Measurements from ENCODE around the gene SLC26A3. TPM values are rescaled to one million over a fixed set of nuclear protein-coding genes. Genes with fewer than 3 reads are reported as not detected.
A peak's percentile ranks its signal among the peaks of the same experiment; 100 is the strongest.

SLC26A3 gene
- total and polyA plus RNA-seq, 2 experiments from 2014 or later, result not detected

GRCh38 chr7:107768263-107768662, 34.8 kb downstream of the SLC26A3 start:
- DNase-seq, result peak; percentile 20

GRCh38 chr7:107767391-107767790, 35.6 kb downstream of the SLC26A3 start:
- no peaks in the 10 kb centered on the region for H4K20me1 ChIP-seq (ENCODE audit: insufficient read depth)
- no peaks in the 10 kb centered on the region for H3K79me2 ChIP-seq (ENCODE audit: insufficient read depth)
- WGBS, 2 experiments (ENCODE audit: low coverage in 1 of 2, low lambda C conversion rate in 2 of 2, missing lambda C conversion rate in 2 of 2), result 96 to 99% methylated on average over 2 of the region's 2 CpGs
- TF ChIP-seq EZH2 (IDR thresholded peaks at IDR 0.05; ENCODE audit: insufficient read depth, poor library complexity, severe bottlenecking) (no peak), EZH2phosphoT487 (IDR thresholded peaks at IDR 0.05; ENCODE audit: insufficient read depth, low read depth) (no peak)
- H2AFZ ChIP-seq, result no peak overlapping the region
- H3K9ac ChIP-seq, result no peak overlapping the region
- H3K4me3 ChIP-seq, result no peak overlapping the region
- no peaks in the 10 kb centered on the region for H3K9me2 ChIP-seq (ENCODE audit: insufficient read depth)
- H3K27me3 ChIP-seq (replicated peaks; ENCODE audit: insufficient read depth), result no peaks in the 10 kb centered on the region
- H3K36me3 ChIP-seq (ENCODE audit: low read depth), result no peaks in the 10 kb centered on the region
- no peaks in the 10 kb centered on the region for H3K9me3 ChIP-seq (ENCODE audit: low read depth)
- no peak overlapping the region for H3K27ac ChIP-seq
- H3K4me1 ChIP-seq (ENCODE audit: insufficient read depth), result no peaks in the 10 kb centered on the region
- in situ Hi-C loops (cut with MboI), result no loop called here
- no peak for DNase-seq
- no peak overlapping the region for H3K4me2 ChIP-seq (ENCODE audit: unreplicated experiment)
- peaks cover 1% of the 10 kb centered on the region; the same call in 1 of the 2 replicates for H3F3A ChIP-seq (ENCODE audit: insufficient read depth)

More at GRCh38 chr7:107768263-107768662, 34.8 kb downstream of the SLC26A3 start:
- Histone ChIP-seq H4K20me1 (ENCODE audit: insufficient read depth) (no peaks in the 10 kb centered on the region), H3K27ac (no peak overlapping the region), H2AFZ (no peak overlapping the region), H3F3A (ENCODE audit: insufficient read depth) (no peaks in the 10 kb centered on the region), H3K9me2 (ENCODE audit: insufficient read depth) (no peaks in the 10 kb centered on the region), H3K4me2 (ENCODE audit: unreplicated experiment) (no peak overlapping the region), H3K36me3 (ENCODE audit: low read depth) (no peaks in the 10 kb centered on the region), H3K4me1 (ENCODE audit: insufficient read depth) (no peaks in the 10 kb centered on the region), H3K4me3 (no peak overlapping the region), H3K9ac (no peak overlapping the region), H3K9me3 (ENCODE audit: low read depth) (no peaks in the 10 kb centered on the region), H3K79me2 (ENCODE audit: insufficient read depth) (no peaks in the 10 kb centered on the region), H3K27me3 (replicated peaks; ENCODE audit: insufficient read depth) (no peaks in the 10 kb centered on the region)
- in situ Hi-C loops (cut with MboI), result no loop called here
- TF ChIP-seq EZH2 (IDR thresholded peaks at IDR 0.05; ENCODE audit: insufficient read depth, poor library complexity, severe bottlenecking), result no peak
- TF ChIP-seq EZH2phosphoT487 (IDR thresholded peaks at IDR 0.05; ENCODE audit: insufficient read depth, low read depth), result no peak
- 82 to 85% methylated on average over 1 of the region's 1 CpG for WGBS, 2 experiments (ENCODE audit: low coverage in 1 of 2, low lambda C conversion rate in 2 of 2, missing lambda C conversion rate in 2 of 2)

DNA sequence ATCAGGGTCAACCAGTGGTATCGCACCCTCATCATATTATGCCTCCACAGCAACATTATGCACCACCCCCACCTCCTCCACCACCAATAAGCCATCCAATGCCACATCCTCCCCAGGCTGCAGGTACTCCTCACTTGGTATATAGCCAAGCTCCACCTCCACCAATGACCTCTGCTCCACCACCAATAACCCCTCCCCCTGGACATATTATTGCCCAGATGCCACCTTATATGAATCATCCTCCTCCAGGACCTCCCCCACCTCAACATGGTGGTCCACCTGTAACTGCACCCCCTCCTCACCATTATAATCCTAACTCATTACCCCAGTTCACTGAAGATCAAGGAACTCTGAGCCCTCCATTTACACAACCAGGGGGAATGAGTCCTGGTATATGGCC, 44.4 kb downstream of the SLC26A3 start:
- H3K27me3 ChIP-seq (replicated peaks; ENCODE audit: insufficient read depth), result no peaks in the 10 kb centered on the region
- TF ChIP-seq EZH2phosphoT487 (IDR thresholded peaks at IDR 0.05; ENCODE audit: insufficient read depth, low read depth), result no peak
- no peak for TF ChIP-seq EZH2 (IDR thresholded peaks at IDR 0.05; ENCODE audit: insufficient read depth, poor library complexity, severe bottlenecking)
- H3K9me3 ChIP-seq (ENCODE audit: low read depth), result no peaks in the 10 kb centered on the region
- H3K9ac ChIP-seq, result no peak overlapping the region
- H3K4me2 ChIP-seq (ENCODE audit: unreplicated experiment), result no peak overlapping the region
- H3K36me3 ChIP-seq (ENCODE audit: low read depth), result peaks cover 72% of the 10 kb centered on the region
- DNase-seq, result no peak
- no peaks in the 10 kb centered on the region for H3K79me2 ChIP-seq (ENCODE audit: insufficient read depth)
- no peaks in the 10 kb centered on the region for H3K4me1 ChIP-seq (ENCODE audit: insufficient read depth)
- no peak overlapping the region for H3K27ac ChIP-seq
- H3K4me3 ChIP-seq, result no peak overlapping the region
- H4K20me1 ChIP-seq (ENCODE audit: insufficient read depth), result no peaks in the 10 kb centered on the region
- in situ Hi-C loops (cut with MboI), result no loop called here
- no peaks in the 10 kb centered on the region for H3K9me2 ChIP-seq (ENCODE audit: insufficient read depth)
- H2AFZ ChIP-seq, result no peak overlapping the region
- WGBS, 2 experiments (ENCODE audit: low coverage in 1 of 2, low lambda C conversion rate in 2 of 2, missing lambda C conversion rate in 2 of 2), result 100% methylated on average over 1 of the region's 1 CpG
- peaks cover 31% of the 10 kb centered on the region; the same call in 1 of the 2 replicates for H3F3A ChIP-seq (ENCODE audit: insufficient read depth)

DNA sequence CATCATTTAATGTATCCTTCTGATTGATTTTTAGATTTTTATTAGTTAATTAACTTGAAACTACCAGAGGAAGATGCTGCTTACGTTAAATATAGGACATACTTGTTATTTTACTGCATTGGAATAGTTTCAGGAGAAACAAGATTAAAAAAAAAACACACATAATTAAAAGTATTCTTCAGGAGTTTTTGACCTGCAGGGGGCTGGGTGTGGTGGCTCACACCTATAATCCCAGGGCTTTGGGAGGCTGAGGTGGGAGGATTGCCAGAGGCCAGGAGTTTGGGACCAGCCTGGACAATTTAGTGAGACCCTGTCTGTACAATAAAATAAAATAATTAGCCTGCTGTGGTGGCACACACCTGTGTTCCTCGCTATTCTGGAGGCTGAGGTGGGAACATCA, 48.4 kb downstream of the SLC26A3 start:
- no peak overlapping the region for H3K27ac ChIP-seq
- H3K27me3 ChIP-seq (replicated peaks; ENCODE audit: insufficient read depth), result no peaks in the 10 kb centered on the region
- peaks cover 12% of the 10 kb centered on the region; the same call in 1 of the 2 replicates for H3F3A ChIP-seq (ENCODE audit: insufficient read depth)
- no peak overlapping the region for H2AFZ ChIP-seq
- H3K9me2 ChIP-seq (ENCODE audit: insufficient read depth), result no peaks in the 10 kb centered on the region
- H3K4me2 ChIP-seq (ENCODE audit: unreplicated experiment), result no peak overlapping the region
- H3K9ac ChIP-seq, result no peak overlapping the region
- H3K4me1 ChIP-seq (ENCODE audit: insufficient read depth), result no peaks in the 10 kb centered on the region
- H3K79me2 ChIP-seq (ENCODE audit: insufficient read depth), result peaks cover 36% of the 10 kb centered on the region
- no peak overlapping the region for H3K4me3 ChIP-seq
- DNase-seq, result peak; percentile 4
- no peaks in the 10 kb centered on the region for H4K20me1 ChIP-seq (ENCODE audit: insufficient read depth)
- 94 to 97% methylated on average over 2 of the region's 2 CpGs for WGBS, 2 experiments (ENCODE audit: low coverage in 1 of 2, low lambda C conversion rate in 2 of 2, missing lambda C conversion rate in 2 of 2)
- TF ChIP-seq EZH2phosphoT487 (IDR thresholded peaks at IDR 0.05; ENCODE audit: insufficient read depth, low read depth) (no peak), EZH2 (IDR thresholded peaks at IDR 0.05; ENCODE audit: insufficient read depth, poor library complexity, severe bottlenecking) (no peak)
- H3K36me3 ChIP-seq (ENCODE audit: low read depth), result peaks cover 87% of the 10 kb centered on the region
- H3K9me3 ChIP-seq (ENCODE audit: low read depth), result no peaks in the 10 kb centered on the region
- in situ Hi-C loops (cut with MboI), result no loop called here

- Histone ChIP-seq H3K36me3 (ENCODE audit: low read depth) (peaks cover 61% of the 10 kb centered on the region), H3K9me3 (ENCODE audit: low read depth) (no peaks in the 10 kb centered on the region), H3K27me3 (replicated peaks; ENCODE audit: insufficient read depth) (no peaks in the 10 kb centered on the region), H3K27ac (no peak overlapping the region), H3K4me3 (no peak overlapping the region), H3K9ac (no peak overlapping the region), H4K20me1 (ENCODE audit: insufficient read depth) (peaks cover 17% of the 10 kb centered on the region; the same call in 1 of the 2 replicates), H2AFZ (no peak overlapping the region), H3K79me2 (ENCODE audit: insufficient read depth) (peaks cover 71% of the 10 kb centered on the region), H3F3A (ENCODE audit: insufficient read depth) (peaks cover 5% of the 10 kb centered on the region; the same call in 1 of the 2 replicates), H3K4me2 (ENCODE audit: unreplicated experiment) (no peak overlapping the region), H3K9me2 (ENCODE audit: insufficient read depth) (no peaks in the 10 kb centered on the region), H3K4me1 (ENCODE audit: insufficient read depth) (peaks cover 14% of the 10 kb centered on the region)
- TF ChIP-seq EZH2 (IDR thresholded peaks at IDR 0.05; ENCODE audit: insufficient read depth, poor library complexity, severe bottlenecking), result no peak
- no peak for TF ChIP-seq EZH2phosphoT487 (IDR thresholded peaks at IDR 0.05; ENCODE audit: insufficient read depth, low read depth)
- in situ Hi-C loops (cut with MboI), result no loop called here
- 98 to 99% methylated on average over 7 of the region's 7 CpGs for WGBS, 2 experiments (ENCODE audit: low coverage in 1 of 2, low lambda C conversion rate in 2 of 2, missing lambda C conversion rate in 2 of 2)
- DNase-seq, result no peak
Observed at GRCh38 chr7:107751113-107751512, 51.9 kb downstream of the SLC26A3 start.

Measured in GM23248 (cell line).